Colonic mucosa (tissue), 4 donors: ENCODE measurements around the gene MT1G. TPM values are rescaled to one million over a fixed set of nuclear protein-coding genes. Genes with fewer than 3 reads are reported as not detected.

Experiments
- DNase-seq: peaks from one replicate; pipeline ENCODE4 v3.0.0-alpha.2; 2020
- H3K27ac ChIP-seq: fragments of 200-600 bp; one replicate; pipeline ENCODE4 v1.8.0; 2021
- H3K27me3 ChIP-seq: fragments of 200-600 bp; one replicate; pipeline ENCODE4 v1.8.0; 2021
- H3K36me3 ChIP-seq: fragments of 200-600 bp; one replicate; pipeline ENCODE4 v1.8.0; 2021
- H3K4me1 ChIP-seq: fragments of 200-600 bp; one replicate; pipeline ENCODE4 v1.8.0; 2021; ENCODE audit warnings: mild to moderate bottlenecking
- H3K4me3 ChIP-seq: fragments of 200-600 bp; one replicate; pipeline ENCODE4 v1.8.0; 2021
- H3K9ac ChIP-seq, 2 donors: one replicate each; pipeline ENCODE4 v1.7.0; 2013; ENCODE audit warnings: control low read depth in 2 of 2, low read depth in 2 of 2, low read length in 2 of 2
- H3K9me3 ChIP-seq: fragments of 200-600 bp; one replicate; pipeline ENCODE4 v1.8.0; 2021
- intact Hi-C: fragments of 100-400 bp; cut with DNase I; formaldehyde crosslinking; loops from one replicate; pipeline ENCODE4 v1.14.1; 2022
- total RNA-seq, 2 donors: library from RNA; stranded (reverse); fragmentation: NEBNext Ultra II Directional in 1 of 2; extraction: Animal tissue kit (Norgen Biotek cat#: 25700) in 1 of 2; gene quantifications; one replicate each; pipeline ENCODE4 v1.2.1, GENCODE V29; 2021
- TF ChIP-seq, protein P1 (sequence below): fragments of 200-600 bp; IDR thresholded peaks from one replicate; pipeline ENCODE4 v1.8.0; 2022; ENCODE audit warnings: antibody characterized with exemption, mild to moderate bottlenecking
- donor health status: healthy.
- donor health status: DM: no; HTN: no; CAD: no.
- donor health status: DM: no; HTN: no; CAD: no.

The MT1G gene
- total RNA-seq, 2 donors from 2014 or later = 243 to 995 TPM

DNA sequence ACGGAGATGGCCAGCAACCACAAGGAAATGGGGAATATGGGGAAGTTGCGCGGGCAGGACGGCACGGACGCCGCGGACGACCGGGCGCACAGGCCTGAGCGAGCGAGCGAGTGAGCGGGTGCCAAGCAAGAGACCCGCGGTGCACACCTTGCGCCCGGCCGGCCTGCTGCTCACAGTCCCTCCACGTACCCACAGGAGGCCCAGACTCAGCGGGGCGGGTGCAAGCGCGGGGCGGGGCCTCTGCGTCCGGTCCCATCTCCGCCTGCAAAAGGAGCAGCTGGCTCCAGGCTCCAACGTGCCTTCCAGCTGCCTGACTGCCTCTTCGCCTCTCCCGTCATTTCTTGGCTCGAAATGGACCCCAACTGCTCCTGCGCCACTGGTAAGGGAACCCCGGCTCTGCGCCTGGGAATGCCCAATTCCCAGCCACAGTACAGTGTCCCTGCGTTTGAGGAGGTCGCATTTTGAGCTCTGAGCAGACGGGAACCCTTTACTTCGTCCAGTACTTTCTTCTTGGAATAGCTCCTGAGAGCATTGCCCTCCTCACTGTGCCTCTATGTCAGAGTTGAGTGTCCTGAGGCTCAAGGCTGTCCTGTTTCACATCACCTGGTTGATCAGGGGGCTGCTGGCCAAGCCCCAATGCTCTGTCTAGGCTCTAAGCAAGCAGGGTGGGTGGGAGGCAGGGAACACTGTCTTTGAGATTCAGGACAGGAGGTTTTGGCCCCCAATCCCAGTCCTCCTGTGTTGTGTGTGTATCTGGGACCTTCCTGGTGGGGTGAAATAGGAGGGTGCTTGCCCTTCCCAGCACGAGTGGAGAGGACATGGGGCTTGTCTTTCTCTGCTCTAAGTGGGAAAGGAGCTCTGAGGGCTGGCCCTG is 50.4 kb downstream of the MT1G start:
- Histone ChIP-seq H3K27me3 (no peaks in the 10 kb centered on the region), H3K9ac (peak overlapping the region; percentile 68 to 74), H3K4me3 (peak overlapping the region; percentile 30), H3K9me3 (no peaks in the 10 kb centered on the region), H3K36me3 (no peaks in the 10 kb centered on the region), H3K4me1 (peaks cover 7% of the 10 kb centered on the region), H3K27ac (no peak overlapping the region)
- TF ChIP-seq, protein P1, sequence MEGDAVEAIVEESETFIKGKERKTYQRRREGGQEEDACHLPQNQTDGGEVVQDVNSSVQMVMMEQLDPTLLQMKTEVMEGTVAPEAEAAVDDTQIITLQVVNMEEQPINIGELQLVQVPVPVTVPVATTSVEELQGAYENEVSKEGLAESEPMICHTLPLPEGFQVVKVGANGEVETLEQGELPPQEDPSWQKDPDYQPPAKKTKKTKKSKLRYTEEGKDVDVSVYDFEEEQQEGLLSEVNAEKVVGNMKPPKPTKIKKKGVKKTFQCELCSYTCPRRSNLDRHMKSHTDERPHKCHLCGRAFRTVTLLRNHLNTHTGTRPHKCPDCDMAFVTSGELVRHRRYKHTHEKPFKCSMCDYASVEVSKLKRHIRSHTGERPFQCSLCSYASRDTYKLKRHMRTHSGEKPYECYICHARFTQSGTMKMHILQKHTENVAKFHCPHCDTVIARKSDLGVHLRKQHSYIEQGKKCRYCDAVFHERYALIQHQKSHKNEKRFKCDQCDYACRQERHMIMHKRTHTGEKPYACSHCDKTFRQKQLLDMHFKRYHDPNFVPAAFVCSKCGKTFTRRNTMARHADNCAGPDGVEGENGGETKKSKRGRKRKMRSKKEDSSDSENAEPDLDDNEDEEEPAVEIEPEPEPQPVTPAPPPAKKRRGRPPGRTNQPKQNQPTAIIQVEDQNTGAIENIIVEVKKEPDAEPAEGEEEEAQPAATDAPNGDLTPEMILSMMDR = no peak
- intact Hi-C loops = no loop called here
- peak; percentile 85 for DNase-seq

Other genes with a start within 250 kb of the MT1G start
- gene AMFR, start 242.5 kb downstream of the MT1G start, total RNA-seq = 10 to 100 TPM; 68.7 to 92.4 TPM
- 100 to 1,000 TPM in 1 of 2 donors, 10 to 100 TPM in 1; 92.4 to 135 TPM for gene NUDT21, start 216.7 kb downstream of the MT1G start, total RNA-seq
- 10 to 100 TPM; 20.3 to 33.0 TPM for gene OGFOD1, start 216.5 kb downstream of the MT1G start, total RNA-seq
- gene BBS2, start 148.0 kb downstream of the MT1G start, total RNA-seq = 10 to 100 TPM; 22.5 to 32.1 TPM
- gene MT4, start 103.0 kb downstream of the MT1G start, total RNA-seq = not detected
- gene MT3, start 78.5 kb downstream of the MT1G start, total RNA-seq = 1 to 10 TPM; 3.6 to 4.0 TPM
- gene MT2A, start 59.5 kb downstream of the MT1G start, total RNA-seq = 100 to 1,000 TPM; 239 to 320 TPM
- gene MT1E, start 42.3 kb downstream of the MT1G start, total RNA-seq = 100 to 1,000 TPM; 251 to 359 TPM
- 10 to 100 TPM; 19.0 to 21.2 TPM for gene MT1M, start 35.4 kb downstream of the MT1G start, total RNA-seq
- 10 to 100 TPM in 1 of 2 donors, 1 to 10 TPM in 1; 5.5 to 10.2 TPM for gene MT1A, start 29.4 kb downstream of the MT1G start, total RNA-seq
- not detected for gene MT1B, start 16.2 kb downstream of the MT1G start, total RNA-seq
- 10 to 100 TPM; 35.5 to 40.0 TPM for gene MT1F, start 10.1 kb downstream of the MT1G start, total RNA-seq
- gene MT1H, start 1.7 kb upstream of the MT1G start, total RNA-seq = 100 to 1,000 TPM in 1 of 2 donors, 10 to 100 TPM in 1; 43.8 to 180 TPM
- 100 to 1,000 TPM; 112 to 149 TPM for gene MT1X, start 14.4 kb upstream of the MT1G start, total RNA-seq
- gene NUP93, start 62.1 kb upstream of the MT1G start, total RNA-seq = 10 to 100 TPM; 33.0 to 79.2 TPM
- gene SLC12A3, start 197.1 kb upstream of the MT1G start, total RNA-seq = not detected